Ammon's horn (tissue), 1 donor: ENCODE results near the gene HSPA12A.

ENCODE experiments used
- DNase-seq: peaks from one replicate; pipeline ENCODE4 v3.0.0-alpha.2; 2016; ENCODE audit warnings: low spot score

HSPA12A gene

DNA sequence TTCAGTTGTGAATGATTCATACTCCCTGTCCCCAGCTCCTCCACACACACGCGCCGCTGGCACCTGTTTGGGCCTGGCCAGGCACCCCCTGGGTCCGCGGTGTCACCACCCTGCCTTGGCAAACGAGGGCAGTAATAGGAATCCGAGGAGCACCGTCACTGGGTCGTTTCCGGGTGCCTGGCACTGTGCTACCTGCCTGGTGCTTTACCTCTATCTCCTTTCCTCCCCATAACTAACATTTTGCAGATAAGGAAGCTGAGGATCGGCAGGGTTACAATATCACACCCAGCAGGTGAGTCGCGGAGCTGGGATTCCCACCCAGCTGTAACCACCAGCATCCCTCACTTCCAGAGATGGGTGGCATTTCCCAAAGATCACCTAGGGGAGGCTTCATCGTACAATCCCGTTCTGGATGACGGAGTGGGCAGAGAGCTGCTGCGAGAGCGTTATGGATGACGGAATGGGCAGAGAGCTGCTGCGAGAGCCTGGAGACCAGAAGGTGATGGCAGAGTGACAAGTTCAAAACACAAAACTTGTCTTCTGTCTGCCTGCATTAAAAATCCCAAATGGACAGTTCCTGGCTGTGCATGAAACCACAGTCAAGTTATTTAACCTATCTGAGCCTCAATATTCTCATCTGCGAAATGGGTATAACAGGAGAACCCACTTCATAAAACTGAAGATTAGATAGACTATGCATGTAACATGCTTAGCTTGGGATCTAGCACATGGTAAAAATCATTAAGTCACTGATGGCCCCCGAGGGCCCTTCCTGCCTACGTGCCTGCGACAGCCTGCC is 1.1 kb upstream of the HSPA12A start:
- no peak for DNase-seq

DNA sequence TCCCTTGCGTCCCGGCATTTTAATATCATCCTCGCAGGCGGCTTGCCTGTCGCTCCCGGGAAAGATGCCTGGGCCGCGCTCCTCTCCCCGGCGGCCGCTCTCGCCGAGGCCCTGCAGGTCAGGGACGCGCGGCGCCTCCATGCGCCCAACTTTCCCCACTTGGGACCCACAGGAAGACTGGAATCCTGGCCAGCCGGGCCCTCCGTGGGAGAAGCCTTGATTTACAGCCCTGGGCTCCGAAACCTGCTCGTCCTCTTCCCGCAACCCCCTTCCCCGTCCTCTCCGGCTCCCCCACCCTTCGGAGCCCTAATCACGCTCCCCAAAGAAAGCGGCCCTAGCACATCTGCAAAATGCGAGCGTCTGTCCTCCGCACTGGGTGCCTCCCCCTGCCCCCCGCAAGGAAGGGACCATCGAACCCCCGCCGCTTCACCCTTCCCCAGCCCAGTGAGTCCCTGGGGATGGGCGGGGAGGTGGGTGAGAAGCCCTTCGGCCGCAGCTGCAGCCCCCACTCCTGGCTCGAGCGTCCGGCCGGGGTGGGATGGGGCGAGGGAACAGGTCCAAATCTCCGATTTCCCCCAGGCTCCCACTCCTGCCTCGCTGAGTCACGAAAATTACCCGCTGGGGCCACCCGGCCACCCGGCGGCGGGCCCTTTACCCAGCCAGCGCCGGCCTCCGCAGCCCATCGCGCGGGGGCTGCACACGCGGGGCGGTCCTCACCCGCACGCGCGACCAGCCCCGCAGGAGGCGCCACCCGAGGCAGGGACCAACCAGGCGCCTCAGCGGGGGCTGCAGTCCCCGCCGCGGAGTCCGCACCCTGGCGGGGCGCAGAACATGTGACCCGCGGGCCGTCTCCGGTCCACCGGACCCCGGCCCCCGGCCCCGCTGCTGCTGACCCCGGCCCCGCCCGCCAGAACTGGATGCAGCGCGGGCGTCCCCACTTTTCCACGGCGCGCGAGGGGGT is 695 bp downstream of the HSPA12A start:
- DNase-seq: peak; percentile 42

DNA sequence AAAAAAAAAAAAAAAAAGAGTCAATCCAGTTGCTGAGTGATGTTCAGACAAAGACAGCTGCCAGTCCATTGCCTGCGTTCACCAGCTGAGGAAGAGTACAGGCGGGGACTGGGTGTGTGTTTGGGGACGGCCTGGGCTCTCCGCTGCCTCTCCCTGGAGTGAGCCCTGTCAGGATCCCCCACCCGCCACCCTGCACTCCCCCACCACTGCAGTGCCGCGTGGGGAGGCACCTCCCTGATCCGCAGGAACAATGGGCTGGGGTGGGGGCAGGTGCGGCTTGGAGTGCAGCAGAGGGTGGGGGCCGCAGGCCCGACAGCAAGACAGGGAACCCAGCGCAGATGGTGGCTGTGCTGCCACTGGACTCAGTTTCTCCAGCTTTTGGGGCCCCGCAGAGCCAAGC is 1.4 kb downstream of the HSPA12A start:
- peak; percentile 21 for DNase-seq

DNA sequence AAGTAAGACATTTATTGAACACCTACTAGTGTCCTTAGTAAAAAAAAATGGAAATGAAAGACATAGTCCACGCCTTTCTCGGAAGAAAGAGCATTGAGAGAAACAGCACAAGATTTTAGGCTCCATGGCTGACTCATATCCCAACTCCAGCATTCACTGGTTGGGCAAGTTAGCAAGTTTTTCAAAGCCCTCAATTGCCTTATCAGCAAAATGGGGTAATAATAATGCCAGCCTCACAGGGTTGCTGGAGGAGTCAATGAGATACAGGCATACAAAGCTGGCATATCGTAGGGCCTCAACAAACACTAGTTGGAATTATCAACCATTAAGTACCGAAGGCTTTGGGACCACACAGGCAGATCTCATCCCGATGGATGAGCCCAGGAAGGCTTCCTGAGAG is 4.0 kb downstream of the HSPA12A start:
- no peak for DNase-seq

DNA sequence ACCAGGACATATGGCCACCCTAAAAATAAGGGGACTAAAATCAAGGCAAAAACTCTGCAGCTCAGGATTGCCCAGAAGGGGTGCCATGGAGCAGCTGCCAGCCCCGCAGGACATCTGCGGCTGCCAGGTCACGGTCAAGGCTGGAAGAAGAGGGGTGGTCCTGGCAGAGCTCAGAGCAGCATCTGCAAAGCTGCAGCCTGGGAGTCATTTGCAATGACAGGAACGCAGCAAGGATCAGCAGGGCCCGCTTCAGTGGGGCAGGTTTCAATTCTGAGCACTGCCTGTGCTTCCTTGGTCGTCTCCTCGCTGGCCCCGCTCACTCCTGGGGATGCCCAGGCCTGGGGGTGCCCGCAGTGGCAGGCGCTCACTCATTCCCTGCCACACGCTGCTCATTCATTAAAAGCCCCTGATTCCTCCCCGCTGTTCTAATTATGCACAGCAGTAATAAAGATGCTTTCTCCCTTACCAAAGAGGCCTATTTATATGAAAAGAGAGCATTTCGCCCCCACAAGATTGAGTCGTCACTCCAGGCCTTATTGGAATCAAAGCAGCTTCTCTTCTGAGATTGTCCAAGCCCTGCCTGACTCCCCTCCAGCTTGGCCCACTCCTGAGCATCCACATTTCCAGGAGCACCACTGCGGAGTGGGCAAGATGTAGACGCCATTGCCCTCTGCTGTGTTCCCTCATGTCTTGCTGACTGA is 4.6 kb downstream of the HSPA12A start:
- DNase-seq: peak; percentile 61

DNA sequence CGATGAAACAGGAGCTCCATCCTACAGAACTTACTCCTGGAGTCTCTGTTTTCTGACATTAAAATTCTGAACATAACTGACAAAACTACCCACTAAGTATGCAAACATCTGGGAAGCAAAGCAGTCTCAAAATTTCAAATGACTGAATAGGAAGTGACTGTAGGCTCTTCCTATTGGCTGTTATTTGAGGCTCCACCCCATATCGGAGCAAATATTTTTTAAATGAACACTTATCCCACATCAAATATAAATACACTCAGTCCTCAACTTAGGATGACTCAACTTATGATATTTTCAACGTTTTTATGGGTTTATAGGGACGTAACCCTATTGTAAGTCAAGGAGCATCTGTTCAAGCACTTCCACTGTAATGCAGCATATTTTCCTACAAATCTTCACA is 8.8 kb downstream of the HSPA12A start:
- DNase-seq: no peak

DNA sequence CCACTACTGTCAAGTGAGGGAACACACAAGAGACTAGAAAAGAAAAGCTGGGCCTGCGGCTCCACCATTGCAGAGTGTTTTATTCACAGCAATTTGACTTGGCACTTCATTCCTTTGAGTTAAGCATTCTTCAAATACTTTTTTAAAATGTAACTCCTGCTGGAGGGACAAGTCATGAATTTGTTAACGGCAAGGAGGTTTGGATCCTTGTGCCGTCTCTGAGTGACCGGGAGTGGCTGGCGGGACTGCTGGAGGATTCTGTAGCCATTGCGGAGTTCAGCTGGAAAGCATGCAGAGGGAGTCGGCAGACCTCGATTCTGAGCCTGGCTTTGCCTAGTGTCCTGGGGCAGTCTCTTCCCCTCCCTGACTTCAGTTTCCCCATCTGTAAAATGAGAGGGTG is 9.8 kb downstream of the HSPA12A start:
- DNase-seq: no peak

DNA sequence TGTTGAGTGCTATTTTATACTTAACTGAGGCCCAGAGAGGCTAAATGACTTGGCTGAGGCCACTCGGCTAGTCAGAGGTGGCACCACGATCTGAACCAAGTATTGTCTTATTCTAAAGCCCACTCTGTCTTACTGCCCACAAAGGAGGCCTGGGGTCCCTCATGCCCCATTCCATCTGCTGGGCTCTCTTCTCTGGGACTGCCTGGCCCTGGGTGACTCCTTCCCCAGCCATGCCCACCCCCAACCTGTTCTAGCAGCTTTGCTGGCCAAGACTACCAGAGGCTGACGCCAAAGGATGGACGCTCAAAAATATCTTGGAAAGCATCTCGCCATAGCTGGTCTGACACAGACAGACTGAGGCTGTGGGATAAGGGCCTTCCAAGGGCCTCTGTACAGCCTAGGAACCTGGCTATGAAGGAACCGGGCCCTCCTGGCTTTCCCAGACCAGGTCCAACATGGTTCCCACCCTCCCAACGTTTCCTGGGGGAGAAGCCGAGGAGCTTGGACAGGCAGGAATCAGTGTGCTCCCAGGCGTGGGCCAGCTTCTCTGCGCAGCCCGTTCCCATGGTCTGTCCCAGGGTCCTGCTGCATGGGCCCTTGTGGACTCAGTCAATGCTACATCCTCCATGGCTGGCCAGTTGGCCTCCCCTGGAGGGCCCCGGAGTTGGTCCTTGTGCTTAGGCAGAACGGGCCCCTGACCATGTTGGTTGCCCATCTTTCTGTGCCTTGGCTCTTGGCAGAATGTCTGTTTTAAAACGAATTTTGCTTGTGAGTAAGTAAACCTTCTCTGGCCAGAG is 11.7 kb downstream of the HSPA12A start:
- DNase-seq: no peak

DNA sequence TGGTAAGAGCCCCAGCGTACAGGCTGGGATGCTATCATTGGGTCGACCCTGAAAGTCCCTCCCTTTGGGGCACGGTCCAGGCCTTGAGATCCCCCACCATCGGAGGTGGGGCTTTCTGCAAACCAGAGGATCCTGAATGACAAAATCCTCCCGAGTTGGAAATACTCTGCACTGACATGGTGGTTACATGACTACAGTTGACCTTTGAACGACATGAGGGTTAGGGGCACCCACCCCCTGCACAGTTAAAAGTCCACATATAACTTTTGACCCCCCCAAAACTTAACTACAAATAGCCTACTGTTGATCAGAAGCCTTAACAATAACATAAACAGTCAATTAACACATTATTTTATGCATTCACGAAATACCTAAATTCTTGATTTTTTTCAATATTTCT is 13.1 kb downstream of the HSPA12A start:
- DNase-seq: no peak

DNA sequence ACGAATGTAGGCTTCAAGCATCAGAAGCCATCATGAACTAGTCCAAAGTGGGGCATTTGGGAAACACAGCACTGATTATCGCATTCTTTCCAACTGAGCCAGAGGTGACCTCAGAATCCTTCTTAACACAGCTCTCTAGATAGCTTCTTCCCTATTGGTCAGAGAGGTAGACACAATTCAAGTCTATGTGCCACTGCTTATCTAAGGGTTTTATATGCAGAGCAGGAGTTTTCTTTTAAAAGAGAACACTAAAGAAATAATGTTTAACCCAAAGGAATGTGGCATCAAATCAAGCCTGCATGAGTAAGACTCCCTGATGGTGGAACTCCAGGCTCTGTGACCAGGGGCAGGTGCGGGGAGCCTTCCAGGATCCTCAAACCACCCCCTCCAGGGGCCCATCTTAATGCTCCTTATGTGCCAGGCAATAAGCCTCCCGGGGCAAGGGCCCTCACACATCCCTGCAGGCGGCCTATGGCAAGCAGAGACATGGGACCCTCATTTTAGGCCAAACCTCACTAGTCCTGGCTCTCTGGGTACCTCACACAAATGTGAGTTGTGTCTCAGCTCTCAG is 13.8 kb downstream of the HSPA12A start:
- DNase-seq: no peak

DNA sequence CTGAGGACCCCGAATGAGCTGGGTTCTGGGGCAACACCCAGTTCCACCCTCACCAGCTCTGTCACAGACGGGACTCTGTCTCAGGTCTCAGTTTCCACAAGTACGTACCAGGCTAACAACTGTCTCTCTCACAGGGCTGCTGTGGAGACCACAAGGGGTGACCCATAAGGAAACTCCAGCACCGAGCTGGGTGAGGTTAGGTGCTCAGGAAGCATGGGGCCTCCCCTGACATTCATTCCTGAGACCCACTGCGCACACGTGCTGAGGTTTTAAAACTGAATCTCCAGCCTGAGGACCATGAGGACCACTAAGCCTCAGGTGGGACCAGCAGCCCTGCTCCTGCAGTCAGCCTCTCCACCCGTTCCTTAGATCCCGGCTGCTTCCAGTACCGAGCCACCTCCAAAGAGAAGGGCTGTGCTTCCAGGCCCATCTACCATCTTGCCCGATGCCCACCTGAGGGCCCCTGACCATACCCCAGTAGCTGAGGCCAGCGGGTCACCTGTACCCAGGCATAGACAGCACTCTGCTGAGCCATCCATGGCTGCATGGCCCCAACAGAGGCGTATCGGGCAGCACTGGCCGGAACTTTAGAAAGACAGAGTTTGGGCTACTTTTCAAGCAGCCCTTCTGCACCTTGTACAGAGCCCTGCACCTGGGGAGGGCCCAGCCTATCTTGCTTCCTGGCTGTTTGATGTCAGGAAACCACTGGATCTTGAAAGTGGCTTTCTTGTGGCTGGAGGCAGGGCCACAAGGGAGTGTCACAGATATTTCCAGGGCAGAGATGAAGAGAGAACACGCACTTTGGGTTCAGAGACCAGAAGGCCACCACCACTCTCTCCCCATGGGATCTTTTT is 18.7 kb downstream of the HSPA12A start:
- no peak for DNase-seq

DNA sequence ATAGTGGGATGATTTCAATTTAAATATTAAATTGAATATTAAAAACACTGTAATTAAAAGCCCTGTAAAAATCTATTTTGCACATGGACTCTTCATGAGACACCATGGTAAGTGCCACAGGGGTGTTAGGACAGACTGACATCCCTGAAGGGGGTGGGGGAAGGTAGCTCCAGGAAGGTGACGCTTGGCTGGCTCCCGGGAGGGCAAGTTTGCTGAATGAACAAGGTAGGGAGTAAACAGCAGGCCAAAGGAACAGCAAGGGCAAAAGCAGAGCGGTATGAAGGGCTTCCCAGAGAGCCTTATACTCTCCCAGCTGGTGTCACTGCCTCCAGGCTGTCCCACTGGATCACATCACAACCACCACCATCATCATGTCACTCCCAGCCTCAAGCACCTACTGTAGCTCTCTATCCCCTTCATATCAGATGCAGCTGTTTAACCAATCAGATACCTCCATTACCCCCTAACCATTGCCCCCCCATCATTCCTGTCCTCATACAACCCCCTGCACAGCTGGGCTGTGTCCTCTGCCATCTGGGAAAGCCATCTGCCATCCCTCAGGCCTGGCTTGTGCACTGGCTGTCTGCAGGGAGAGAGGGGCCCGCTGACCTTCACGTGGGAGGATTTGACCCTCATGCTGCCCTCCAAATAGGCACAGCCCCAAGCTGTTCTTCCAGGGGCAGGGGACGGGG is 19.5 kb downstream of the HSPA12A start:
- DNase-seq: no peak

DNA sequence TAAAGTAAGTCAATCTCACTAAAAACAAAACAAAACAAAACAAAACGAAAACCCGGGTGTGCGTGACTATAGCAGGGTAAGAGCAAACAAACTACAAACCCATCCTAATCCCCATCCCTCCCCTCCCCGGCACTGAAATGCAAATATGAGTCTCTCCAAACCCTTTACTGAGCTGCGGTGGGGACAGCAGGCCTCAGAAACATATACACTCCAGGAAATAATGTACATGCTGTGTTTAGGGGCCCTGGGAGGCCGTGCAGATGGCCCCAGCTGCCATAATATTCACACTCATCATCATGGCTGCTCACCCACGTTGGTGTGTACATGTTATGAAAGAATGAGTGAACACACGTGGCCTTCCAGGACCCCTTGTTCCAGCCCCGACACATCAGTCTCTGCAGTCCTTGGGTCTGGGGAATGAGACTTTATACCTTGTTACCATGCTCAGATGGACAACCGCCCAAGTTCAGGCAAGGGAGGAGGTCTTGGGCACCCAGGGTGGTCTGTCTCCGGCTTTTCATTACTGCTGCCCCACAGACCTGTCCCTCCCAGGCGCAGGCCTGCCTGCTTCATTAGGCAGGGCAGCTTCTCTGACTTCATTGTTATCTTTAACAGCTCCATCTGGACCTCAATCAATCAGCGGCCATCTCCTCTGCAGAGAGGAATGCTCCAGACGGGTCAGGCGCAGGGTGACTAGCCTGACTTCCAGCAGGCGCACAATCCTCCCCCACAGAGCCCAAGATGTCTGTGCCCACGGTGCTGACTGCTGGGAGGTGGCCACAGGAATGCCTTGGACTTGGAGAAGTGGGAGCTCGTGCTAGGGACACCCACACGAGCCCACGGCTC is 20.6 kb downstream of the HSPA12A start:
- DNase-seq: no peak

DNA sequence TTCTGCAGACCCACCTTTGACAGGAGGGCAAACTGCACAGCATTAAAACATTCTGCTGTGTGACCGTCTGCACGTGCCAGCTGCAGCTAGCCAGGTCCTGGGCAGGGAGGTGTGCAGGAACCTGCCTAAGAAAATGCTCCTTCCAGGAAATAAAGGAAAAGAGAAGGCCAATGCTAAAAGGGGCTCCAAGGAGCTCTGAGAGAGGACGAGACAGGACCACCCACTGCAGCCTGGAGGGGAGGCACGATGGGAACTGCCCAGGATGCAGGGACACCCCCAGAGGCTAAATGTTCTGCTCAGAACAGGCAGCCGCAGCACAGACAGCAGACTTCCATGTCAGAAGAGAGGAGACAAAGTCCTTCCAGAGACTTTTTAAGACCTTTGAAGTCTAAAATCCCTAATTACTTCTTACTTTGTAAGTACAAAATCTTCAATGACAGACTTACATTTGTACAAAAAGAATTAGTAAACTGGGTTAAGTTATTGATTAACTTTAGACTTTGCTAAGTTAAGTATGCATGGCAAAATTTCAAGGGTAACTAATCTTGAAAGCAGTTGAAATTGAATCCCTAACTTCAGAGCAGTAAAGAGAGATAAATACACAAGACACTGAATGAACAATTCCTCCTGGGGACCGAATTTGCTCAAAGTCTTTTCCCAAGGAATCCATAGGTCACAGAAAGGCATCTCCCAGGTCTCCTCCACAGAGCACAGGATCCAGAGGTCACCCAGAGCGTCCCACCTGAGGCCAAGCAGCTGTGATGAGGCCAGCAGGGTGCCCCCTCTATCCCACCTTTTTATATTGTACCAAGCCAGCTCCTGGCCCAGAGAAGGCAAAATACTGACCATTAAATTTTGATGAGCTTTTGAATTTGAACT is 21.5 kb downstream of the HSPA12A start:
- no peak for DNase-seq

DNA sequence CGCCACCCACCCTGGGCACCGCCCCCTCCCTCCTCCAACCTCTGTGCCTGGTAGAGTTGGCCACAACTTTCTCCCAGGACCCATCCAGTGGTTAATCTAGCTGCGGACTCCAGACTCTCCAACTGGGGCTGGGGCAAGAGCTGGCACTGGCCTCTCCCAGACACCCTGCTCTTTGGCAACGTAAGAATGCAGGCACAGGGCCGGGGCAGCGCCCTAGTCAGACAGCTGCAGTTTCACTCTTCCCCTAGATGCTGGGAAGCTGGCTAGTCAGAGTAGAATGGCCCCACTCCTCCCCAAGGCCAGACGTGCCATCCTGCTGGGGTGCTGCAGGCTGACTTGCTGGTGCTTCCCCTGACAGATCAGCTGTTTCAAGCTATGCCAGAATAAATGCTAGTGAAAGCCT is 22.1 kb downstream of the HSPA12A start:
- DNase-seq: no peak

DNA sequence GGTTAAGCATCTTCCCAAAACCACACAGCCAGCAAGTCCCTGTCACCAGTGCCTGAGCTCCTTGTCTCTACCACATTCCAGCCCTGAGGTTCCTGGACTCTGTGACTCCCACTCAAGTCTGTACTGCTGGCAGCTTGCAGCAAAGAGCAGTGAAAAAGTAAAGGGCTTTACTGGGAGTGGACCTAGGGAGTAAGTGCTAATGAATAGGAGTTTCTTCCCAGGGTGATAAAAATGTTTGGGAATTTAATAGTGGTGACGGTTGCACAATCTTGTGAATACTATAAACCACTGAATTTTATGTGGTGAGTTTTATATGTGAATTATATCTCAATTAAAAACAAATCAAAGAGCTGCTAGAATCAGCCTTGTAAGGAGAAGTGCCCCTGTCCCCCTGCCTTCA is 22.6 kb downstream of the HSPA12A start:
- DNase-seq: no peak

DNA sequence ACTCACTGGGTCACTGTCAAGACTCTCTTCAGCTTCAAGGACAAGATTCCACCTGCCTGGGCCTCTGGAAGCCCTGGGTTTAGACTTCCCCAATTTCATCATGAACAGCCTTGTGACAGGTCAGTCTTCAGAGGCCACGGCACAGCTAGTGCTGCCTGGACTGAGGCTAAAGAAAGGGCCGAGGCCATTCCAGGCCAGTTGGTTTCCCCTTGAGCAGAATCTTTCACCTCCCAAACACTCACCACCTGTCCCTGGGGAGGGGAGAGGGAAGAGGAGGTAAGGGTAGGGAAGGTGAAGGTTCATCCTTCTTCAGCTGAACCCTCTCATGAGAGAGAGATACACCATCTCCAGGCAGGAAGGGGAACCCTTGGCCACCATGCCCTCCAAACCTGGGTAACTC is 24.3 kb downstream of the HSPA12A start:
- DNase-seq: no peak

DNA sequence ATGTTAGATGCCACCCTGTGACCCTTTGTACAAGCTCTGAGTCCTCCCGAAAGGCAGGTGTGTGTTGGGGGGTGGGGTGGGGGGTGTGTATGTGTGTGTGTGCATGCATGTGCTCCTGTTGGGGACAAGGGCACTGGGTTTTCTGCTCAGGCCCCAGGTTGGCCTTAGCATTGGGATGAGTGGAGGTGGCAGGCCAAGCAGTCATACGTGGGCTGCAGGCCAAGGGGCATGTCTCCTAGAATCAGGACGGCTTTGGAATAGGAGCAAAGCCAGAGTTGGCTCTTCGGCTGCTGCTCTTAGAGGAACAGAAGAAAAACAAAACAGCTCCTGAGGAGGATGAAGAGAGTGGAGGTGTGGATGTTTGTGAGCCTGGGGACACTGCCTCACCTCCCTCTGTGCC is 26.0 kb downstream of the HSPA12A start:
- no peak for DNase-seq
